Esophagus (tissue), 2 donors: ENCODE data around the gene FNBP1. TPM values are rescaled to one million over a fixed set of nuclear protein-coding genes. Genes with fewer than 3 reads are reported as not detected.
"Not testable (repeated sequence)": the region's sequence is repeated elsewhere in the genome, so short reads cannot be mapped to it uniquely, and the experiment has no call there.

Source experiments
- H3K27ac ChIP-seq, 2 donors: one replicate each; pipeline ENCODE4 v1.5.1; 2013; ENCODE audit warnings: low read depth in 2 of 2, mild to moderate bottlenecking in 2 of 2, inconsistent platforms in 1 of 2, low read length in 1 of 2, moderate library complexity in 1 of 2
- H3K27me3 ChIP-seq, 2 donors: one replicate each; pipeline ENCODE4 v1.6.1; 2013; ENCODE audit warnings: low read length in 2 of 2, control low read depth in 1 of 2, mild to moderate bottlenecking in 1 of 2; ENCODE audit not compliant: insufficient read depth in 2 of 2, control insufficient read depth in 1 of 2
- H3K36me3 ChIP-seq, 2 donors: one replicate each; pipeline ENCODE4 v1.6.1; 2013; ENCODE audit warnings: low read length in 1 of 2; ENCODE audit not compliant: control insufficient read depth in 2 of 2, insufficient read depth in 2 of 2
- H3K4me1 ChIP-seq, 2 donors: one replicate each; pipeline ENCODE4 v1.6.1; 2013; ENCODE audit warnings: low read length in 1 of 2; ENCODE audit not compliant: control insufficient read depth in 2 of 2, insufficient read depth in 2 of 2
- H3K4me3 ChIP-seq, 2 donors: one replicate each; pipeline ENCODE4 v1.5.1; 2013; ENCODE audit warnings: low read length in 2 of 2, mild to moderate bottlenecking in 2 of 2, low read depth in 1 of 2, moderate library complexity in 1 of 2
- H3K9me3 ChIP-seq, 2 donors: one replicate each; pipeline ENCODE4 v1.6.1; 2013; ENCODE audit warnings: mild to moderate bottlenecking in 2 of 2, low read depth in 1 of 2, low read length in 1 of 2, moderate library complexity in 1 of 2; ENCODE audit not compliant: control insufficient read depth in 2 of 2, insufficient read depth in 1 of 2
- WGBS, 2 donors: extraction: QIAGEN DNeasy Blood & Tissue Kit; methylation state at CpG; one replicate each; pipeline ENCODE4 v1.1.7; 2013; 5-methylcytosine and 5-hydroxymethylcytosine counted together
- polyA plus RNA-seq, 2 donors: library from polyadenylated mRNA; stranded (reverse); fragments of 200-250 nt; gene quantifications; one replicate each; pipeline ENCODE4 v1.2.3, GENCODE V29; 2013
- donor health status: healthy with polysubstance abuse.
- donor health status: Bipolar disorder and iron deficiency.

FNBP1 gene
- polyA plus RNA-seq, 2 donors: 16.1 to 19.1 TPM

- H3K4me3 ChIP-seq: no peak overlapping the region
- no peaks in the 10 kb centered on the region for H3K4me1 ChIP-seq
- H3K9me3 ChIP-seq: no peaks in the 10 kb centered on the region
- H3K27ac ChIP-seq: no peak overlapping the region
- H3K36me3 ChIP-seq: no peaks in the 10 kb centered on the region
- no peaks in the 10 kb centered on the region for H3K27me3 ChIP-seq
- 97 to 98% methylated on average over 5 of the region's 5 CpGs for WGBS, 2 donors
These were observed 27.5 kb downstream of the FNBP1 start for GRCh38 chr9:130015353-130016019.

DNA sequence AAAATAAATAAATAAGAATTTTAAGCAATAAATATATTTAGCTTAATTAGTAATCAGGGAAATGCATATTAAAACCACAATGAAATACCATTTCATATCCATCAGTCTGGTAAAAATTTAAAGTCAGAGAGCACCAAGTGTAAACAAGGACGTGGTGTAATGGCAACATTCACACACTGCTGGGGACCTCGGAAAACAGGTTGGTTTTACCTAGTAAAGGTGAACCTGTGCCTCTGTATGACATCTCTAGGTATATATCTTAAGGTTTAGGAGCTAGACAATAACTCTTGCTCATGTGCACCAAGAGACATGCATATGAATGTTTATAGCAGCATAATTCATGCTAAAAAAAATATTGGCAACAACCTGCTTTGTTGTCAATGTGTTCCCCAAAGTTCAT is 29.7 kb downstream of the FNBP1 start:
- 62 to 73% methylated on average over 2 of the region's 2 CpGs for WGBS, 2 donors
- no peak overlapping the region for H3K4me3 ChIP-seq
- no peaks in the 10 kb centered on the region for H3K27me3 ChIP-seq
- H3K4me1 ChIP-seq: no peaks in the 10 kb centered on the region
- no peaks in the 10 kb centered on the region for H3K36me3 ChIP-seq
- H3K27ac ChIP-seq: no peak overlapping the region
- H3K9me3 ChIP-seq: no peaks in the 10 kb centered on the region

GRCh38 chr9:130010151-130010988 is 32.6 kb downstream of the FNBP1 start:
- WGBS, 2 donors: 53 to 64% methylated on average over 5 of the region's 5 CpGs
- Histone ChIP-seq H3K27me3 (no peaks in the 10 kb centered on the region), H3K36me3 (no peaks in the 10 kb centered on the region), H3K4me1 (no peaks in the 10 kb centered on the region), H3K27ac (no peak overlapping the region), H3K9me3 (no peaks in the 10 kb centered on the region), H3K4me3 (no peak overlapping the region)

DNA sequence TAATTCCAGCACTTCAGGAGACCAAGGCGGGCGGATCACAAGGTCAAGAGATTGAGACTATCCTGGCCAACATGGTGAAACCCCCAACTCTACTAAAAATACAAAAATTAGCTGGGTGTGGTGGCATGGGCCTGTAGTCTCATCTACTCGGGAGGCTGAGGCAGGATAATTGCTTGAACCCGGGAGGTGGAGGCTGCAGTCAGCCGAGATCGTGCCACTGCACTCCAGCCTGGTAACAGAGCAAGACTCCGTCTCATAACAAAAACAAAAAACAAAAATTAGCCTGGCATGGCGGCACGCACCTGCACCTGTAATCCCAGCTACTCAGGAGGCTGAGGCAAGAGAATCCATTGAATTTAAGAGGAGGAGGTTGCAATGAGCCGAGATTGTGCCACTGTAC is 33.4 kb downstream of the FNBP1 start:
- H3K36me3 ChIP-seq, H3K4me3 ChIP-seq, H3K27ac ChIP-seq, H3K4me1 ChIP-seq, H3K9me3 ChIP-seq, H3K27me3 ChIP-seq: not testable (repeated sequence)
- WGBS, 2 donors: 92 to 94% methylated on average over 10 of the region's 10 CpGs

DNA sequence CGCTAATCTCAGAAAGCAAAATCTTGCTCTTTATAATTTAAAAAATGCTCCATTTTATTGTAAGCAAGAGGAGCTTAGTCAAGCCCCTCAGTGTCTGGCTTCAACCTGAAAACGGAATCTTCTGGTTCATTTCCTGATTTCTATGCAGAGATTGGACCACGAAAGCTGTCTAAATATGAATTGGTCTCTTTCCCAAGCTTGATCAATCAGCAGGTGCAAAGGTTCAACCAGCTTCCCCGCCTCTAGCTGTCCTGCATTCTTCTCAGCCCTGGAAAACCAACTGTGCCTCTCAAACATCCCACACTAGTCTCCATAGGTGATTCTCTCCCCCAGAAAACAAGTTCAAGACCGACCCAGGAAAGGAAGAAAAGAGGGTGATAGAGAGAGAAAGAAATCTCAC is 34.5 kb downstream of the FNBP1 start:
- no peaks in the 10 kb centered on the region for H3K36me3 ChIP-seq
- H3K27ac ChIP-seq: peak overlapping the region; percentile 24 to 25
- no peaks in the 10 kb centered on the region for H3K27me3 ChIP-seq
- no peaks in the 10 kb centered on the region for H3K9me3 ChIP-seq
- no peaks in the 10 kb centered on the region for H3K4me1 ChIP-seq
- H3K4me3 ChIP-seq: no peak overlapping the region
- 61 to 72% methylated on average over 5 of the region's 5 CpGs for WGBS, 2 donors

DNA sequence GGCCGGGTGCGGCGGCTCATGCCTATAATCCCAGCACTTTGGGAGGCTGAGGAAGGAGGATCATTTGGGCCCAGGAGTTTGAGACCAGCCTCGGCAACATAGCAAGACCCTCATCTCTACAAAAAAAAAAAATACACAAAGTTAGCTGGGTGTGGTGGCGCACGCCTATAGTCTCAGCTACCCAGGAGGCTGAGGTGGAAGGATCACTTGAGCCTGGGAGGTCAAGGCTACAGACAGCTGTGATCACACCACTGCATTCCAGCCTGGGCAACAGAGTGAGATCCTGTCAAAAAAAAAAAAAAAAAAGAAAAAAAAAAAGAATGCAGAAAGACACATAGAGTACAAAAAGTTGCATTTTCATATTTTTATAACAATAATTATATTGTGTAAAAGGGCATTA is 36.0 kb downstream of the FNBP1 start:
- not testable (repeated sequence) for H3K4me3 ChIP-seq, H3K36me3 ChIP-seq, H3K4me1 ChIP-seq, H3K9me3 ChIP-seq, H3K27me3 ChIP-seq, H3K27ac ChIP-seq
- 94 to 95% methylated on average over 6 of the region's 6 CpGs for WGBS, 2 donors

DNA sequence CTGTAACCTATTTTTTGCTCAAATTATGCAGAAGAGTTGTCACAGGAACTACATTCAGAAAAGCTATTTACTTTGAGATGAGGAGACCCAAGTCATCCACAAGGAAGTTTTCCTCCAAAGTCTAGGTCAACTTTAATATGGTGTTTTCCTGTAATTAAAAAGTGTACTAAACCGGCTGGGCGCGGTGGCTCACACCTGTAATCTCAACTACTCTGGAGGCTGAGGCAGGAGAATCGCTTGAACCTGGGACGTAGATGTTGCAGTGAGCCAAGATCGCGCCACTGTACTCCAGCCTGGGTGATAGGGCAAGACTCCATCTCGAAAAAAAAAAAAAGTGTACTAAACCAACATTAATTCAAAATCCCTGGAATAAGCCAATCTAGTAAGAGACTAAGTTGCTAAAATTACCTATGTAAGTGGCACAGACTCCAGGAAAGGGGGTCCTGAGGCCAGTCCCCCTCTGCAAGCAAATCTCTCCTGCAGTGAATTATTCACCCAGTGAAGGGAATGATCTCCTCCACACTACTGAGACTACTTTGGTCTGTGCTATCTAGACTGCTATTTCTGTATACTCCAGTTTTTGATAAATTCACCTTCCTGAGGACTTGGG is 38.9 kb downstream of the FNBP1 start:
- Histone ChIP-seq H3K27me3 (no peaks in the 10 kb centered on the region), H3K4me1 (no peaks in the 10 kb centered on the region), H3K9me3 (no peaks in the 10 kb centered on the region), H3K36me3 (no peaks in the 10 kb centered on the region), H3K4me3 (no peak overlapping the region), H3K27ac (no peak overlapping the region)
- 81 to 89% methylated on average over 8 of the region's 8 CpGs for WGBS, 2 donors

GRCh38 chr9:130002320-130002719 is 40.7 kb downstream of the FNBP1 start:
- Histone ChIP-seq H3K4me1 (no peaks in the 10 kb centered on the region), H3K36me3 (no peaks in the 10 kb centered on the region)

DNA sequence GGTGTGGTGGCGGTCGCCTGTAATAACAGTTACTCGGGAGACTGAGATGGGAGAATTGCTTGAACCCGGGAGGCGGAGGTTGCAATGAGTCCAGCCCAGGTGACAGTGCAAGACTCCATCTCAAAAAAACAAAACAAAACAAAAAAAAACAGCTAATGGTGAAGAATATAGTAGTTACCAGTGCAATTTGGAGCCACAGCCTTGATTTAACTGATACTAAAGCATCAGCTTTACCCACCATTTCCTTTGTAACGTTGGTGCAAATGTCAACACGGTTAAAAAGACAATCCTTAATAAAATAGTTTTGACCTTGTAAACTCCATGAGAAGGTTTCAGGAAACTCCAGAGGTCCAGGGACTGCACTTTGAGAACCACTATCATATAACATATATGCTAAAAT is 41.8 kb downstream of the FNBP1 start:
- no peaks in the 10 kb centered on the region for H3K27me3 ChIP-seq
- H3K9me3 ChIP-seq: no peaks in the 10 kb centered on the region
- H3K36me3 ChIP-seq: no peaks in the 10 kb centered on the region
- peaks cover 0 to 3% of the 10 kb centered on the region in 2 donors for H3K4me1 ChIP-seq
- WGBS, 2 donors: 70 to 78% methylated on average over 7 of the region's 7 CpGs
- H3K4me3 ChIP-seq: no peak overlapping the region
- H3K27ac ChIP-seq: no peak overlapping the region

More at GRCh38 chr9:130002320-130002719, 40.7 kb downstream of the FNBP1 start:
- Histone ChIP-seq H3K9me3 (no peaks in the 10 kb centered on the region), H3K4me3 (no peak overlapping the region), H3K27me3 (no peaks in the 10 kb centered on the region), H3K27ac (no peak overlapping the region)
- WGBS, 2 donors: 93 to 95% methylated on average over 5 of the region's 5 CpGs
